Hepatocyte (in vitro differentiated cells): ENCODE data around the gene GALNT18.

Source experiments
- EZH2 ChIP-seq: fragments of 200-600 bp; sonication (generic); IDR thresholded peaks from 2 replicates; pipeline ENCODE4 v1.6.1; 2016; ENCODE audit warnings: antibody characterized with exemption, mild to moderate bottlenecking, borderline replicate concordance
- EZH2phosphoT487 ChIP-seq: fragments of 200-600 bp; sonication (generic); IDR thresholded peaks from one replicate; pipeline ENCODE4 v1.6.1; 2018; ENCODE audit warnings: antibody characterized with exemption, mild to moderate bottlenecking, low read depth, moderate library complexity; ENCODE audit not compliant: unreplicated experiment, severe bottlenecking
- TF ChIP-seq, protein P1 (sequence below): fragments of 200-600 bp; sonication (generic); IDR thresholded peaks from 2 replicates; pipeline ENCODE4 v1.5.1; 2016; ENCODE audit warnings: antibody characterized with exemption, mild to moderate bottlenecking; ENCODE audit not compliant: poor library complexity

DNA sequence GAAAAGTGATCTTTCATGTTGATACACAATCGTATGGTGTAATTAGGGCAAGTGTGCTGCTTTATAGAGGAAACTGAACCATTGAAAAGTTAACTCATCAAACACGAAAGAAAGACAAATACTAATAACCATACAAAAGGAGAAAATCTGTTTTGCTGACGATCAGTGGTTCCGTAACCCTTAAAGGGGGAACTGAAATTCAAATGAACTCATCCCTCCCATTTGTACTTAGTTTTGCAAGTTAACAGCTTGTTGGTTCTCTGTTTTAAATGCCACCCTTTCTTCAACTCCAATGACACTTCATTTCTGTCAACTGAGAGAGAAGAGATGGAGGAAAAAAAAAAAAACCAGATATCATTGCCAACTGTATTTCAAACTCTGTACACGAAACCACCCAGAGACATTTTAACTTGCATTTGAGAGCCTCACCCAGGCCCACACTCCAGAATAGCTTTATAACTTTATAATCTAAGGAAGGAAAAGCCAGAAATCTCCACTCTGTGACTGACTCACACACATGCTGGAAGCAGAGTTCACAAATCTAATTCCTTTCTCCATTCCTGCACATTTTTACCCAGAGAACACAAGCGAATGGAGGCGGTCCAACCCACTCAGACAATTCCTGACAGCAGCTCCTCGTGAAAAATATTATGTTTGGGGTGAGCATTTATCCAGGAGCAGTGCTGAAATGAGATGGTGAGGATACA, 251.4 kb downstream of the GALNT18 start:
- TF ChIP-seq, protein P1, sequence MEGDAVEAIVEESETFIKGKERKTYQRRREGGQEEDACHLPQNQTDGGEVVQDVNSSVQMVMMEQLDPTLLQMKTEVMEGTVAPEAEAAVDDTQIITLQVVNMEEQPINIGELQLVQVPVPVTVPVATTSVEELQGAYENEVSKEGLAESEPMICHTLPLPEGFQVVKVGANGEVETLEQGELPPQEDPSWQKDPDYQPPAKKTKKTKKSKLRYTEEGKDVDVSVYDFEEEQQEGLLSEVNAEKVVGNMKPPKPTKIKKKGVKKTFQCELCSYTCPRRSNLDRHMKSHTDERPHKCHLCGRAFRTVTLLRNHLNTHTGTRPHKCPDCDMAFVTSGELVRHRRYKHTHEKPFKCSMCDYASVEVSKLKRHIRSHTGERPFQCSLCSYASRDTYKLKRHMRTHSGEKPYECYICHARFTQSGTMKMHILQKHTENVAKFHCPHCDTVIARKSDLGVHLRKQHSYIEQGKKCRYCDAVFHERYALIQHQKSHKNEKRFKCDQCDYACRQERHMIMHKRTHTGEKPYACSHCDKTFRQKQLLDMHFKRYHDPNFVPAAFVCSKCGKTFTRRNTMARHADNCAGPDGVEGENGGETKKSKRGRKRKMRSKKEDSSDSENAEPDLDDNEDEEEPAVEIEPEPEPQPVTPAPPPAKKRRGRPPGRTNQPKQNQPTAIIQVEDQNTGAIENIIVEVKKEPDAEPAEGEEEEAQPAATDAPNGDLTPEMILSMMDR = no peak
- TF ChIP-seq EZH2 (no peak), EZH2phosphoT487 (no peak)
